GM11168 (cell line): ENCODE measurements around the gene ANKRD28.
"Not testable (repeated sequence)": the region's sequence is repeated elsewhere in the genome, so short reads cannot be mapped to it uniquely, and the experiment has no call there.

Experiments used
- in situ Hi-C: fragments of 300-500 bp; cut with MboI; formaldehyde crosslinking; loops from one replicate; pipeline ENCODE4 v1.12.0; 2022; ENCODE audit warnings: low sequenced_read_pairs; ENCODE audit not compliant: unreplicated experiment

Gene ANKRD28

DNA sequence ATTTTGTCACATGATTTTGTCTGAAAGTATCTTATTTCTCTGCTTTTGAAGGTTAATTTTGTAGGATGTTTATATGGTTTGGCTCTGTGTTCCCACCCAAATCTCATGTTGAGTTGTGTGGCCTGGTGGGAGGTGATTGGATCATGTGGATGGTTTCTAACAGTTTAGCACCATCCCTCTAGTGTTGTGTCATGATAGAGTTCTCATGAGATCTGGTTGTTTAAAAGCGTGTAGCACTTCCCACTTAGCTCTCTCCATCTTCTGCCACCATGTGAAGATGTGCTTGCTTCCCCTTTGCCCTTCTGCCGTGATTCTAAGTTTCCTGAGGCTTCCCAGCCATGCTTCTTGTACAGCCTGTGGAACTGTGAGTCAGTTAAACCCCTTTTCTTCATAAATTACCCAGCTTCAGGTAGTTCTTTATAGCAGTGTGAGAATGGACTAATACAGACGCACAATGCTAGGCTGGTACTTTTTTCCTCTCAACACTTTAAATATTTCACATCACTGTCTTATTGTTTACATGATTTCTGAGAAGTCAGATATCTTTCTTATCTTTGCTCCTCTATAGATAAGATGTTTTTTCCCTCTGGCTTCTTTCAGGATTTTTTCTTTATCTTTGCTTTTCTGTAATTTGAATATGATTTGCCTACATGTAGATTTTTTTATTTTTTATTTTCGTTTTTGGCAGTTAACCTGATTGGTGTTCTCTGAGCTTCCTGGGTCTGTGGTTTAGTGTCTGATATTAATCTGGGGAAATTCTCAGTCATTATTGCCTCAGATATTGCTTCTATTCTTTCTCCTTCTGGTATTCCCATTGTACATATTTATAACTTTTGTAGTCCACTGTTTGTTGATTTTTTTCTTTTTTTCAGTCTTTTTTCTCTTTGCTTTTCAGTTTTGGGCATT, 174.0 kb downstream of the ANKRD28 start:
- in situ Hi-C loops: no loop called here

GRCh38 chr3:15619659-15620464, 177.9 kb downstream of the ANKRD28 start:
- in situ Hi-C loops: not testable (repeated sequence)
